GM15510 (cell line): ENCODE data around the gene RNF13.

Experiments used
- POLR2A ChIP-seq: IDR thresholded peaks from 3 replicates; pipeline ENCODE4 v1.6.1; 2011; ENCODE audit warnings: borderline replicate concordance; ENCODE audit not compliant: insufficient read length; ENCODE audit errors: extremely low read depth

The RNF13 gene

GRCh38 chr3:149815321-149815720 lies 2.3 kb downstream of the RNF13 start:
- TF ChIP-seq POLR2A = no peak

GRCh38 chr3:149815728-149816127 lies 2.7 kb downstream of the RNF13 start:
- no peak for TF ChIP-seq POLR2A

DNA sequence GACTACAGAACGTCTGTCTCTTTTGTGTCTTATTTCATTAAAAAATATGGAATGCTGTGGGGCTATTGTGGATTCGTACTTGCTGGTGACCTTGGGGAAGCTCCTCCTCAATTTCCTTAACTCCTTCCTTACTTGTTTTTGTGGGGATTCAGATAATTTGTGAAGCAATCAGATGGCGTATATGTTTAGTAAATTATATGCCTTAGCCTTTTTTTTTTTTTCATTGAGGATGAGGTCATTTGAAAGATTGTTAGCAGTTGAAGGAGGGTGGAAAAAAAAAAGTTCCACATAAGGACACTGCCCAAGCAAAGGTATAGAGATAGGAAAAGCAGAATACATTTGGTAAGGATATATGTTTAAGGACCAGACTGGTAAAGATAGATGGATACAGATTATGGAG lies 3.3 kb downstream of the RNF13 start:
- TF ChIP-seq POLR2A = no peak

DNA sequence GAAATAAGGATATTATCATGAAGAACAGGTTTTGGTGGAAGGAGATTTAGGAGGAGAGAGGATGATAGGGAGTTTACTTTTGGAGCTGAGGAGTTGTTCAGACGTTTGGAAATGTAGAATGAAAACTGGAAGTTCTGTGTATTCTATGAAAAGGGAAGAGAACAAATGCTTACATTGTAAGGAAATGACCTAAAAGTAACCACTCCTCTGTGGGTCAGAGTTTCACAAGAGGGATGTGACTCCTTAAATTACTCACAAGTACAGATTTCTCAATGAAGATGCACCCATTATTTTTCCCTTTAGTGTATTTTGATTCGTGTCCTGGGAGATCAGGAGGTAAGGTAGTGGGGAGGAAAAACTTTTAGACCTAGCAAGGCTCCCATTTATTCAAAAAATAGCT lies 4.0 kb downstream of the RNF13 start:
- TF ChIP-seq POLR2A = no peak

- no peak for TF ChIP-seq POLR2A
These were observed 6.4 kb downstream of the RNF13 start for GRCh38 chr3:149819432-149819831.

GRCh38 chr3:149820183-149820582 lies 7.2 kb downstream of the RNF13 start:
- no peak for TF ChIP-seq POLR2A

DNA sequence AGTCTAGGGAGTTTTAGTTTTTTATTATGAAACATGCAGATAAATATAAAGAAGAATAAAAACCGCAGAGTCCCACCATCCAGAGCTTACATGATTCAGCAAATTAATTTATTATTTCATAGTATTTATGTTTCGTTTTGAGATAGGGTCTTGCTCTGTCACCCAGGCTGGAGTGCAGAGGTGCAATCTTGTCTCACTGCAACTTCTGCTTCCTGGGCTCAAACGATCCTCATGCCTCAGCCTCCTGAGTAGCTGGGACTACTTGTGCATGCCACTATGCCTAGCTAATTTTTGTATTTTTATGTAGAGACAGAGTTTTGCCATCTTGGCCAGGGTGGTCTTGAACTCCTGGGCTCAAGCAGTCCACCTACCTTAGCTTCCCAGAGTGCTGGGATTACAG lies 13.6 kb downstream of the RNF13 start:
- no peak for TF ChIP-seq POLR2A

DNA sequence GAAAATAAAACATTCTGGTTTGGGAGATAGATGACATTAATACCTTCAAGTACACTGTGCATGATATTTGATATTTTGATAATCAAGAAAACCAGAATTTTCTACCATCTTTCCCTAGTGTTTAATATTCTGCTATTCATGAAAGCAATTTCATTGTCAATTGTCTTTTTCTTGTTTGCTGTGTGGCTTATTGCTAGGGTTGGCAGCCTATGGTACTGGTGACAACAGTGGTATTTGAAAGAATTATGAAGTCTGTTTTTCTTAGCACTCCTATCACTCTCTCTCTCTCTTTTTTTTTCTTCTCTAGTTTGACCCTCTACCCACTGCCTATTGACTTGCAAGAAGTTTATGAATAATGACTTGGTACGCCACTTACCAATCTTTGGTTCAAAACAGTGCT lies 15.4 kb downstream of the RNF13 start:
- no peak for TF ChIP-seq POLR2A

GRCh38 chr3:149830902-149831301 lies 17.9 kb downstream of the RNF13 start:
- TF ChIP-seq POLR2A = no peak

DNA sequence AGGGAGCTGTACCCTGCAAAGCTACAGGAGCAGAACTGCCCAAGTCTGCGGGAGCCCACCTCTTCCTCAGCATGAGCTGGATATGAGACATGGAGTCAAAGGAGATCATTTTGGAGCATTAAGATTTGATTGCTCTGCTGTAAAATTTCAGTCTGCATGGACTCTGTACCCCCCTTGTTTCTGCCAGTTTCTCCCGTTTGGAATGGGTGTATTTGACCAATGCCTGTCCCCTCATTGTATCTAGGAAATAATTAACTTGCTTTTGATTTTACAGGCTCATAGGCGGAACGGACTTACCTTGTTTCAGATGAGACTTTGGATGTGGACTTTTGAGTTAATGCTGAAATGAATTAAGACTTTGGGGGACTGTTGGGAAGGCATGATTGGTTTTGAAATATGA lies 18.3 kb downstream of the RNF13 start:
- TF ChIP-seq POLR2A = no peak

- TF ChIP-seq POLR2A = no peak
These were observed 19.1 kb downstream of the RNF13 start for GRCh38 chr3:149832086-149832485.

GRCh38 chr3:149833241-149833640 lies 20.2 kb downstream of the RNF13 start:
- TF ChIP-seq POLR2A = no peak

- TF ChIP-seq POLR2A = no peak
These were observed 26.9 kb downstream of the RNF13 start for GRCh38 chr3:149839896-149840295.

DNA sequence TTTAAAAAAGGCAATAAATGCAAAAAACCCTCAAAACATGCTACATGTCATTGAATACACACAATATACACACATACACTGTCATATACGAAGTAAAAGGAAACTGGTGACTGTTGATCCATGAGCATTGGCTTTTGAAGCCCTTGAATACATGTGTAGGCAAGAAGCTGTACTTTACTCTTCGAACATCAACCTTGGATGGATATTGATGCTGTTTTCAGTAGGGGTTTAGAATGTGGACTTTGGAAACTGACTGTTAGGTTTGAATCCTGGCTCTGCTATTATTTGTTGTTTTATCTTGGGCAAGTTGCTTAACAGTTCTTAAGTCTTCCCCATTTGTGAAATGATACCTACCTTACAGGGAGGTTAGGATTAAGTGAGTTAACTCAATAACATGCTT lies 30.5 kb downstream of the RNF13 start:
- TF ChIP-seq POLR2A = no peak

DNA sequence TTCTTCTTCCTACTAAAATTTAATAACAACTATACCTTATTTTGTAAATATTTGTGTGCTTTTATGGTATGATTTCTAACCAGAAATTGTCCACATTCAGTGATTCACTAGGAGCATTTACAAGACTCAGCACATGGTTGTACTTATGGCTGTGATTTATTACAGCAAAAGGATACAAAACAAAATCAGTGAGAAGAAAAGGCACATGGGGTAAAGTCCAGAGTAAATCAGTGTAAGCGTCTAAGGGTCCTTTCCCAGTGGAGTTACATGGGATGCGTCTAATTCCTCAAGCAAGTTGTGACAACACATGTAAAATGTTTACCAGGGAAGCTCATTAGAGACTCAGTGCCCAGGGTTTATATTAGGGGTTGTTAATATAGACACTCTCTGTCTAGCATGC lies 31.1 kb downstream of the RNF13 start:
- no peak for TF ChIP-seq POLR2A

DNA sequence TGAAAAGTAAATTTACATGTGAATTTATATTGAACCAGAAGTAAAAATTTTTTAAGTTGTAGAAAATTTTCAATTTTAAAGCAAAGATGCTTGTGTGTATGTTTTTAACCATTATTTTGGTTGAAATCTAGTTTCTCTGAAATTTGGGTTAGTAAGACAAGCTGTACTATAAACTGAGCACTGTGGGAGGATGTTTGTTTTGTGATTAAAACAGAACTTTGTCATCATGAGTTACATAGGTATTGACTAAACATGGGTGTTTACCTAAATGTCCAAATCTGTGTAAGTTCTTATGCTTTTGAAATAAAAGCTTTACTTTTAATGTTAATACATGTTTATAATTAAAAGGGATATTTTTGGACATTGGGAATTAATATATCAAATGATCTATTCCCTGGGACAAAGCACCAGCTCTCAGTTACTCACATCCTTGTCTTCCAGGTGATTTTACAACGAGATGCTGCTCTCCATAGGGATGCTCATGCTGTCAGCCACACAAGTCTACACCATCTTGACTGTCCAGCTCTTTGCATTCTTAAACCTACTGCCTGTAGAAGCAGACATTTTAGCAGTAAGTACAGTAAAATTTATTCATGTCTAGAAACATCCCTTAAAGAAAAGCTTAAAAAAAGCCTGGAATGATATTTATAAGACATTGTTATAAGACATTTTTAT lies 32.7 kb downstream of the RNF13 start:
- no peak for TF ChIP-seq POLR2A

GRCh38 chr3:149848238-149848637 lies 35.2 kb downstream of the RNF13 start:
- TF ChIP-seq POLR2A = no peak
